ENCODE measurements around the gene PRKAG1.

The PRKAG1 gene

DNA sequence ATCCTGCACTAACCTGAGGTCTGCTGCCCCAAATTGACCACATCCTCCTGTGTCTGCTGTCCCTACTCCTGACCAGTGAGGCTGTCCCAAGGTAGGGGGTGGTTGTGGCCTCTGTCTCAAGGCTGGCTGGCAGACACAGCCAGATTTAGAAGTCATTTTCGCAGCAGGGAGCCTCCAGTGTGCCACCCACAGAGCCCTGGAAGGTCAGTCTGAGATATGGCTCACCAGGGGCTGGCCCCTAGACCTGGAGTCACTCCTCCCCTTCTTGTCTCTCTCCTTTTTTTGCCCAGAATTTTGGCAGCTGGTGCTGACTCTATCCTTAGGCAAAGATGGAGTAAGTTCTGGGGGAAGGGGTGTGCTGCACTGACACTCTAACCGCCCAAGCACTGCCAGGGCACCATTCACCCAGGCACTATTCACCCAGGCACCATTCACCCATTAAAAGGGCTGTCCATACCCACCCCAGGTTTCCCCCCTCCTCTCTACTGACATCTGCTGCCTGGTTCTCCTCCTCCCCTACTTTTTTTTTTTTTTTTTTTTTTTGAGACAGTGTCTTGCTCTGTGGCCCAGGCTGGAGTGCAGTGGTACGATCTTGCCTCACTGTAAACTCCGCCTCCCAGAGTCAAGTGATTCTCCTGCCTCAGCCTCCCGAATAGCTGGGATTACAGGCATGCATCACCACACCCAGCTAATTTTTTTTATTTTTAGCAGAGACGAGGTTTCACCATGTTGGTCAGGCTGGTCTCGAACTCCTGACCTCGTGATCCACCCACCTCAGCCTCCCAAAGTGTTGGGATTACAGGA, 27.1 kb downstream of the PRKAG1 start:
- Histone ChIP-seq H3K27me3 (ENCODE audit: insufficient read depth, low read depth, severe bottlenecking) (no peaks in the 10 kb centered on the region), H3K4me3 (ENCODE audit: low read depth, low read length) (no peak overlapping the region), H3K27ac (no peak overlapping the region), H3K36me3 (no peaks in the 10 kb centered on the region), H3K9me3 (ENCODE audit: severe bottlenecking) (no peaks in the 10 kb centered on the region)
- TF ChIP-seq, protein P1, sequence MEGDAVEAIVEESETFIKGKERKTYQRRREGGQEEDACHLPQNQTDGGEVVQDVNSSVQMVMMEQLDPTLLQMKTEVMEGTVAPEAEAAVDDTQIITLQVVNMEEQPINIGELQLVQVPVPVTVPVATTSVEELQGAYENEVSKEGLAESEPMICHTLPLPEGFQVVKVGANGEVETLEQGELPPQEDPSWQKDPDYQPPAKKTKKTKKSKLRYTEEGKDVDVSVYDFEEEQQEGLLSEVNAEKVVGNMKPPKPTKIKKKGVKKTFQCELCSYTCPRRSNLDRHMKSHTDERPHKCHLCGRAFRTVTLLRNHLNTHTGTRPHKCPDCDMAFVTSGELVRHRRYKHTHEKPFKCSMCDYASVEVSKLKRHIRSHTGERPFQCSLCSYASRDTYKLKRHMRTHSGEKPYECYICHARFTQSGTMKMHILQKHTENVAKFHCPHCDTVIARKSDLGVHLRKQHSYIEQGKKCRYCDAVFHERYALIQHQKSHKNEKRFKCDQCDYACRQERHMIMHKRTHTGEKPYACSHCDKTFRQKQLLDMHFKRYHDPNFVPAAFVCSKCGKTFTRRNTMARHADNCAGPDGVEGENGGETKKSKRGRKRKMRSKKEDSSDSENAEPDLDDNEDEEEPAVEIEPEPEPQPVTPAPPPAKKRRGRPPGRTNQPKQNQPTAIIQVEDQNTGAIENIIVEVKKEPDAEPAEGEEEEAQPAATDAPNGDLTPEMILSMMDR (IDR thresholded peaks at IDR 0.05; ENCODE audit: low read depth, low read length) = no peak
- DNase-seq = no peak

DNA sequence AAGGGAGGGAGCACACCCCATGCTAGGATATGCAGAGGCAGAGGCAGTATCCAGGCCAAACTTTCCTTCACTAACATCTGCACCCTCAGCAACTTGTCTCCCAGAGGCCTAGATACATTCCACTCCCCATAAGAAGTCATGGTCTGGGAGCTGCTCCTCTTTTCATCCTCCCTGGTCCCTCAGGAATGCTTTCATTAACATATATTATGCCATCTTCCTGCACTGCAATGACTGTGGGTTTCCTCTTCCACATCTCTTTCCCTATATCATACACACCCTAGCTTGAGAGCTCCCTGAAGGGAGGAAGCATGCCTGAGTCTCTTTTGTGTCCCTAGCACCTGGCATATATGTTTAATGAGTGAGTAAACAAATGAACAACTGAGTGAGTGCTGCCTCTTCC, 28.0 kb downstream of the PRKAG1 start:
- DNase-seq = no peak
- Histone ChIP-seq H3K4me3 (ENCODE audit: low read depth, low read length) (no peak overlapping the region), H3K27me3 (ENCODE audit: insufficient read depth, low read depth, severe bottlenecking) (no peaks in the 10 kb centered on the region), H3K27ac (no peak overlapping the region), H3K9me3 (ENCODE audit: severe bottlenecking) (no peaks in the 10 kb centered on the region), H3K36me3 (no peaks in the 10 kb centered on the region)
- TF ChIP-seq, protein P1 (IDR thresholded peaks at IDR 0.05; ENCODE audit: low read depth, low read length) = no peak

DNA sequence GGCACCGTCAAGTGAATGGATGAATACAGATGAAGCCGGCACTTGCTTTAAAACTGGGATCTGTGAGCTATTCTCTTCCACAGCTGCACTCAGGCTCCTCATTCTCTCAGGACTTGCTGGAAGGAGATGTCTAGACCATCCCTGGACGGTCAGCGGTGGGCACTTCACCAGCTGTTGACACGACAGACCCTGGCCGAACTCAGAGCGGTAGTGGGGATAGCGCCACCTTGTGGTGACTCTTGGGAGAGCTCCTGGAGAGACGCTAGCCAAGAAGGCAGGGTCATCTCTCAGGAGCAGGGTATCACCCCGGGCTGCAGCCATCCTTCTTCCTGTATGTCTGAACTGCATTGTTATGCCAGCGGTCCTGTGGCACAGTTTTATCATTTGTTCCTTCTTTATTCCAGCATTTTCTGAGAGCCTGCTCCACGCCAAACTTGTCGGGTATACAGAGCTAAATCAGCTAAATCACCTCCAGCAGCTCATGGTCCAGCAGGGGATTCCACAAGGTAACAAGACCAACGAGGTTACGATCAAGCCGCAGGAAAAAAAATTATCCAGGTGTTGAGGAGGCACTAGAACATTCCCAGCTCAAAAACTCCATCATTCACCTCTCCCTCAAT, 30.4 kb downstream of the PRKAG1 start:
- Histone ChIP-seq H3K27me3 (ENCODE audit: insufficient read depth, low read depth, severe bottlenecking) (no peaks in the 10 kb centered on the region), H3K36me3 (no peaks in the 10 kb centered on the region), H3K9me3 (ENCODE audit: severe bottlenecking) (no peaks in the 10 kb centered on the region), H3K4me3 (ENCODE audit: low read depth, low read length) (no peak overlapping the region), H3K27ac (no peak overlapping the region)
- TF ChIP-seq, protein P1 (IDR thresholded peaks at IDR 0.05; ENCODE audit: low read depth, low read length) = peak; percentile 95
- peak; percentile 75 for DNase-seq

DNA sequence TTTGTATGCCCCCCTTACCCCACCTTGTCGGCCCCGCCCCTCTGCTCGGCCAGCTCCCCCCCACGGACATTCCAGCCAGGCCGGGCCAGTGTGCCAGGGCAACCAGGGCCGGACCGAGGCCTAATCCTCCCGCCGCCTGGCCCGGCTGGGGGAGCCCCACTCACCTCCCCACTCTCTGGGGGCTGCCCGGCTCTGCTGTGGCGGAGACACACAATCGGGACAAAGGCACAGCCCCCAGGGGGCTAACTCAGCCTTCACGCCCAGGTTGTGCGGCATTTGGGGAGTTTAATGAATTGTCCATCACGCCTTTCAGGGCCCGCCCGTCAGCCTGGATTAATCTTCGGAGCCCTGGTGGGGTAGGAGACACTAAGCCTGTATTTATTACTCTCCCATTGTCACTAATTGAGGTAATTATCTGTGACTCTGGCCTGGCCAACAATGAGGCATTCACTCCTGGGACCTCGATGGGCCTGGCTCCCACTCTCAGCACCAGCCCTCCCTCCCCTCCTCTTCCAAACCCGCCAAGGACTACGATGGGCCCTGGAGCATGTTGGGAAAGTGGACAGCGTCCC, 31.8 kb downstream of the PRKAG1 start:
- no peaks in the 10 kb centered on the region for H3K9me3 ChIP-seq (ENCODE audit: severe bottlenecking)
- TF ChIP-seq, protein P1 (IDR thresholded peaks at IDR 0.05; ENCODE audit: low read depth, low read length) = no peak
- H3K27me3 ChIP-seq (ENCODE audit: insufficient read depth, low read depth, severe bottlenecking) = peaks cover 2% of the 10 kb centered on the region
- peak; percentile 45 for DNase-seq
- no peak overlapping the region for H3K27ac ChIP-seq
- H3K4me3 ChIP-seq (ENCODE audit: low read depth, low read length) = peak overlapping the region; percentile 38
- H3K36me3 ChIP-seq = no peaks in the 10 kb centered on the region

DNA sequence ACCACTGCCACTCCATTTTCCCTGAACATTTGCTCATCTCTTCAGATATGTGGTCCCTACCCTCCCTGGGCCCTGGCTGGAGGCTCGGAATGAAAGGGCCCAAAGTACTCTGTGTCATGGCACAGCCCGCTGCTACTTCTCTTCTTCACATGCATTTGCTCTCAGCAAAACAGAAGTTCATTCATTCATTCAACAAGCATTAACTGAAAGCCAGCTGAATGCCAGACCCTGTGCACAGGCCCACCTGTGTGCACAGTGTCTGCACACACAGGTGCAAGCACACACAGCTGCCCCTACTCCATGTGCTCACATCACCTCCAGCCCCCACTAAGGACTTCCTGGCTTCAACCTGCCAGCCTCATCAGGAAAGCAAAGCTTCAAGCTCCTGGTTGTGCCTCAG, 32.7 kb downstream of the PRKAG1 start:
- Histone ChIP-seq H3K9me3 (ENCODE audit: severe bottlenecking) (no peaks in the 10 kb centered on the region), H3K36me3 (no peaks in the 10 kb centered on the region), H3K27me3 (ENCODE audit: insufficient read depth, low read depth, severe bottlenecking) (peaks cover 11% of the 10 kb centered on the region), H3K27ac (no peak overlapping the region), H3K4me3 (ENCODE audit: low read depth, low read length) (no peak overlapping the region)
- no peak for DNase-seq
- TF ChIP-seq, protein P1 (IDR thresholded peaks at IDR 0.05; ENCODE audit: low read depth, low read length) = no peak

Measured in WERI-Rb-1 (cell line).